GM21447 (cell line): ENCODE data around the gene CMTM8.

Experiments used
- ATAC-seq: cut with Tn5 transposase; IDR thresholded peaks from one replicate; pipeline ENCODE4 v1.9.1; 2021; ENCODE audit not compliant: unreplicated experiment

The CMTM8 gene

DNA sequence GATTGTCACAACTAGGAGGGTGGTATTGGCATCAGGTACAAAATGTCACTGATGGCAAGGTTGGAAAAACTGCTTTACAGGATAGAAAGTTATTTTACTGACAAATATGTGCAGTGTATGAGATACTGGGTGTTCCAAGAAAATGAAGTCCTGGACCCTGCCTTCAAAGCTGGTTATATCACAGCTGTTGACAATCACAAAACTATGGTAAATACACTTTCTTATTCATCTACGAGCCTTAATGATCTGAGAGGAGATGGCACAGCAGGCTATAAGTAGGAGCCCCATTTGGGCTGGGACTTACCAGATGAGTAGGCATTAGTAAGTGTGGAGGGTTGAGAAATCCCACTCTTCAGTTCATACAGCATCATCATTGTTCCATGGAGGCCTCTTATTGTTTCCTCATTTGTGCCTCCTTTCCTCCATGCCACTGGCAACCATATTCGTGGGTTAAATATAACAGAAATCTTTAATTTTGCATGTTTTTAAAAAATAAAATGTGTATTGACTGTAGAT is 66.9 kb downstream of the CMTM8 start:
- ATAC-seq = no peak

- no peak for ATAC-seq
Measured at GRCh38 chr3:32306072-32306471, 67.6 kb downstream of the CMTM8 start.

DNA sequence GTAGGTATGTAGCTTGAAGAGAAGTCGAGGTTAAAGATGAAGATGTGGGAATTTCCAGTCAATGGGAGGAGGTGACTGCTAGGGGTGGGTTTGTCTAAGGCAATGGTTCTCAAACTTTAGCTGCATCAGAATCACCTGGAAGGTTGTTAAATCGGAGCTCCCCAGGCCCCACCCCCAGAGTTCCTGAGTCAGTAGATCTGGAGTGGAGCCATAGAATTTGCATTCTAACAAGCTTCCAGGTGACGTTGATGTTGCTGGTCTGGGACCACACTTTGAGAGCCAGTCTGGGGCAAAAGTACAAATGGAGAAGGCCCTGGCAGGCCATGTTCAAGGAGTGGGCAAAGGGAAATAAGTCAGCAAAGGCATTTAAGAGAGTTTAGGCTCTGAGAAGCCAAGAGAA is 69.1 kb downstream of the CMTM8 start:
- ATAC-seq = no peak

DNA sequence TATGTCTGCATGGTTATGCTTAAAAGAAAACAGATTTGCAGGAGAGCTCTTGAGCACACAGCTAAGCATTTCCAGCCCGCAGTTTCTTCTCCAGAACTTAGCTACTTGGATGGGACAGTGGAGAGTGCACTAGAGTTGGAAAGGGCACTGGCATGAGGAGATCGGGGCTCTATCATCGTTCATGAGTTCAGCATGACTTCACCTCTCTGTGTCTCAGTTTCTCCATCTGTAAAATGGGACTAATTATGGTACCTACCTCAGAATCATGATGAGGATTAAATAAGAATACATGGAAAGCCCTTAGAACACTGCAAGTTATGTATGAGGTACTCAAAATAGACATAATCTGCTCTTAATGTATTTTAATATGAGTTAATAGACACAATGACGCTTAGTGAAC is 69.9 kb downstream of the CMTM8 start:
- ATAC-seq = no peak

- ATAC-seq = no peak
Measured at GRCh38 chr3:32309654-32310242, 71.3 kb downstream of the CMTM8 start.

- no peak for ATAC-seq
Measured at GRCh38 chr3:32310336-32310735, 71.9 kb downstream of the CMTM8 start.

GRCh38 chr3:32310918-32311839 is 72.7 kb downstream of the CMTM8 start:
- ATAC-seq = no peak

DNA sequence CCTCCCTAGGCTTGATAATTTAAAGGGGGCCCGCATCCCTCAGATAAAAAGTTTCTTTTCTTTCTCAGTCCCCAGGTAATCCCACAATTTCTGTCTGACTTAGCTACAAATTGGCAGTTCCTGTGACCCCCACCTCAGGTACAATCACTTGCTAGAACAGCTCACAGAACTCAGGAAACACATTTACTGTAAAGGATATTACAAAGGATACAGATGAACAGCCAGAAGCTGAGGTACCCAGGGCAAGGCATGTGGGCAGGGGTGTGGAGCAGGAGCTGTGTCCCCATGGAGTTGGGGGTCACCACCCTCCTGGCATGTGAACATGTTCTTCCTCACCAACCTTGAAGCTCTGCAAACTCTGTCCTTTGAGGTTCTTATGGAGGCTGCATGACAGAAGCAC is 73.8 kb downstream of the CMTM8 start:
- ATAC-seq = no peak

DNA sequence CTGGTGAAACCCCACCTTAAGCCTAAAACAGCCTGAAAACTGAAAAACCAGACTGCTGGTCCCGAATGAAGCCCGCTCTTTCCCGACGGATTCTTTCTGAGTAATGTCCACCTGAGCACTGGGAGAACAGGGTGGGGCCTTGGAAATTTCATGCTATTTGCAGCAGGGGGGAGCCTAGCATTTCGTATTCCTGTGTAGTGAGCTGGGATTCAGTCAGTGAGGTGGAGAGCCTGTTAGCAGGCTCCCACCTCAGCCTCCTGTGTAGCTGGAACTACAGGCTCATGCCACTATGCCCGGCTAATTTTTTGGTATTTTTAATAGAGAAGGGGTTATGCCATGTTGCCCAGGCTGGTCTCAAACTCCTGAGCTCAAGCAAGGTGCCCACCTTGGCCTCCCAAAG is 74.7 kb downstream of the CMTM8 start:
- ATAC-seq = no peak

DNA sequence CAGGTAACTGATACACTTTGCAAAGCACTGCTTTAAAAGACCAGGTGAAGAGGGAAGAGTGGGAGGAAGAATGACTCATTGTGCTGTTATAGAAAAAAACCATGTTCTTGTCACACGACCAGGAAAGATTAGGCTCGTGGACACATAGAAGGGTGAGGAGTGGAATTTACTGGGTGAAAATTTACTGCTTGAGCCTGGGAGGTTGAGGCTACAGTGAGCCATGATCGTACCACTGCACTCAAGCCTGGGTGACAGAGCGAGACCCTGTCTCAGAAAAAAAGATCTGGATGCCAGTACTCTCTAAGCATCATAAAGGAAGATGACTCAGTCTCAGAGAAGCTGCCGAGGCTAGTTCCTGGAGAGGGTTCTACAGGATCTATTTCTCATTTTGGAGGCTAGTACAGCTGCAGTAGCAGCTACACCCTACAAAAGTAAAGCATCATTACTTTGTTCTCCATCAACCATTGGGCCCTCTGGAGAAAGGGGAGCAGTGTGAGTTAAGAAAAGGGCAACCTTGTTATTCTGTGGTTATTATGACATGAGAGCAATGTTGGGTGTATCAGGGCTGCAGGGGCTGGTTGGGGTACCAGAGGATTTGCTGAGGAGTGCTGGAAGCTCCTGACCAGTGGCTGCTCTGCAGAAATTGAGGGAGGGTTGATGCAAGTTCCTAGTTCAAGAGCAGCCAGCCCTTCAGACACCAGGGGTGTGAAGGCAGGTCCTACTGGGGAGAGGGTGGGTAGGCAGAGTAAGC is 75.4 kb downstream of the CMTM8 start:
- no peak for ATAC-seq

DNA sequence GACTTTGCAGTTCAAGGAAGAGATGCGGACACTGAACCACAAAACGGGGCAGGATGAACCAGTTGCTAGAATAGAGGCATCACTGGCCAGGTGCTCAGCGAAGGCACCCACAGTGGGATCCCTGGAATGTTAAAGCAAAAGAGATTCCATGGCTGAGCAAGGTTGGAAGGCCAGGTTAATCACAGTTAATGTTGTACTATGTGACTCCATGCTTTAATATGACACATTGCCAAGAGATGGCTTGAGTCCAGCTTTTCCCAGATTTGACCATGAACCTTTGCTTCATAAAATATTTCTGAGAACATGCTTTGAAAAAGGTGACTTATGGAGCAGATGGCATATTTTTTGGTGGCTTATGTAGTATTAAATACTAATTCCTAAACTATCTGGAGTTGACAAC is 77.0 kb downstream of the CMTM8 start:
- ATAC-seq = no peak

GRCh38 chr3:32316319-32316718 is 77.8 kb downstream of the CMTM8 start:
- ATAC-seq = no peak

DNA sequence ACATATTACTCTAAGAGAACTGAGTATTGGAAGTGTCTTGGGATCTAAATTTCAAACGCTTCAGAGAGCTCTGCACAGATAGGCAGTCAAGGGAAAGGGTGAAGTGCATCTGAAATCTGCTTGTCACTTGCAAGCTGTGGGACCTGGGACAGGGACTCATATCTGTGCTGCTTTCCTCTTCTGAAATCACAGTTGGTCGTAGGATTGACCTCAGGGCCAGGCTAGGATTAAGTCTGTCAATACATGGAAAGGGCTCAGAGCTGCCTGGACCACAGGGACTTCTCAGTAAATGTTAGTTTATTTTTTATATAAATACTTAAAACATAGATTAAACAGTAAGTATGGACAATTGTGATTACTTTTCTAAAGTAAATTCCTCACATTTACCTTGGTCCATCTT is 78.5 kb downstream of the CMTM8 start:
- no peak for ATAC-seq

DNA sequence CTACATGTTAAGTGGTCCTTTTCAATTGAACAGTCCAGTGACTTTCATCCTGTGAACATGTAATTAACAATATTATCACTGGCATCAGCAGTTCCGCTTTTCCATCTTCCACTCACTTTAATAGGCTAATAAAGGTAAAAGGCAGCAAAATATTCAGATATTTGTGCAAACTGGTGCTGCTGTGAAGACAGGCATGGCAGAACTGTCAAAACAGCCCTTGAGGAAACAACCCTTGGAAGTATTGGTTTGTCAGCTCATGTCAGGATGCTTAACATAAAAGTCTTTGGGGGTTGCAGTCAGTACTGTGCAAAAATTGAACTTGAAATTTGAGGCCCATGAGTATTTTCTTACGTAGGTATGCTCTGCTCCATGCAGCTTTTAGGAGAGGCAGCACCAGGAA is 81.1 kb downstream of the CMTM8 start:
- ATAC-seq = no peak

GRCh38 chr3:32320080-32320479 is 81.6 kb downstream of the CMTM8 start:
- ATAC-seq = no peak

- no peak for ATAC-seq
Measured at GRCh38 chr3:32321095-32321790, 82.8 kb downstream of the CMTM8 start.

- no peak for ATAC-seq
Measured at GRCh38 chr3:32322311-32322710, 83.8 kb downstream of the CMTM8 start.

- no peak for ATAC-seq
Measured at GRCh38 chr3:32323604-32324003, 85.1 kb downstream of the CMTM8 start.

DNA sequence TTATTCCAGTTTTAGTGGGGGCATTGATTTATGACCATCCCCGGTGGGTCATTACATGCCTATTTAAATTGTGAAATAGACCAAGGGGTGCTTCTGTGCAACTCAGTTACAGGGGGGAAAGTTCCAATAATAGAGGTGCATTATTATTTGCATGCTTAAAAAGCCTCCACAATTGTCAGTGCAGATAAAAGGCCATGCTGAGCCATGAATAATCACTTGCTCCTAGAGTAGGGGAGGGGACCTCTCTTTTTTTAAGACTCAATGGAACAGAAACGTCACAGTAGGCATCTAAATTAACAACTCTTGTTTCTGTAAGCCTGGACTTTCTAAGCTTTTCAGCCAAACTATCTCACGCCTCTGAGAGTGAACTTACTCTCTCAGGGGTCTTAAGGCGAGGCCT is 86.7 kb downstream of the CMTM8 start:
- no peak for ATAC-seq

GRCh38 chr3:32325927-32326326 is 87.4 kb downstream of the CMTM8 start:
- ATAC-seq = no peak

- no peak for ATAC-seq
Measured at GRCh38 chr3:32326795-32327194, 88.3 kb downstream of the CMTM8 start.
